CD4-positive, alpha-beta T cell (primary cell): ENCODE measurements around the gene RASAL2. TPM values are rescaled to one million over a fixed set of nuclear protein-coding genes. Genes with fewer than 3 reads are reported as not detected.

Experiments used
- ATAC-seq: fragments of 200-7000 bp; cut with Tn5 transposase; one replicate; pipeline ENCODE4 v1.10.0; 2022; ENCODE audit warnings: mild to moderate bottlenecking; ENCODE audit not compliant: poor library complexity
- CTCF ChIA-PET: fragments of 350-600 bp; sonication (Branson Sonifier 250); formaldehyde crosslinking; loops from one replicate; lab custom pipeline; 2021; ENCODE audit warnings: antibody characterized with exemption, inconsistent platforms; lab: Charles Lee
- POLR2A ChIA-PET: fragments of 350-600 bp; sonication (Branson Sonifier 250); formaldehyde crosslinking; loops from one replicate; lab custom pipeline; 2021; ENCODE audit warnings: antibody characterized with exemption, inconsistent platforms; lab: Charles Lee
- DNase-seq, 14 experiments: peaks; one replicate each; pipeline ENCODE4 v3.0.0-alpha.2; 2013 to 2020; ENCODE audit warnings: mixed read lengths in 2 of 14
- H3K27ac ChIP-seq, 2 donors: one replicate each; pipeline versions ENCODE4 v1.5.1 to v1.7.0; 2013; ENCODE audit warnings: low read length in 2 of 2, low read depth in 1 of 2, mild to moderate bottlenecking in 1 of 2
- H3K27me3 ChIP-seq, 2 experiments: 1 replicate in 1 of 2; 2 replicates in 1 of 2; pipeline versions ENCODE4 v1.6.1 to v1.7.0; 2013; ENCODE audit warnings: low read length in 2 of 2, control low read depth in 1 of 2, mild to moderate bottlenecking in 1 of 2, moderate library complexity in 1 of 2; ENCODE audit not compliant: insufficient read depth in 2 of 2, control insufficient read depth in 1 of 2
- H3K36me3 ChIP-seq: one replicate; pipeline ENCODE4 v1.6.1; 2013; ENCODE audit warnings: low read length, control low read depth; ENCODE audit not compliant: insufficient read depth
- H3K4me1 ChIP-seq: one replicate; pipeline ENCODE4 v1.6.1; 2013; ENCODE audit warnings: low read length, control low read depth; ENCODE audit not compliant: insufficient read depth
- H3K4me3 ChIP-seq: one replicate; pipeline ENCODE4 v1.5.1; 2013; ENCODE audit warnings: mild to moderate bottlenecking, low read length, moderate library complexity
- H3K9me3 ChIP-seq, 2 experiments: 1 replicate in 1 of 2; 2 replicates in 1 of 2; pipeline versions ENCODE4 v1.6.1 to v1.7.0; 2013; ENCODE audit warnings: low read length in 2 of 2, mild to moderate bottlenecking in 2 of 2, control low read depth in 1 of 2, moderate library complexity in 1 of 2; ENCODE audit not compliant: control insufficient read depth in 1 of 2, insufficient read depth in 1 of 2
- H3K27ac Mint-ChIP-seq: one replicate; pipeline ENCODE4 v1.8.0; 2020; ENCODE audit warnings: mixed read lengths
- H3K27me3 Mint-ChIP-seq: one replicate; pipeline ENCODE4 v1.8.0; 2021; ENCODE audit warnings: mixed read lengths
- H3K36me3 Mint-ChIP-seq: one replicate; pipeline ENCODE4 v1.8.0; 2021; ENCODE audit warnings: low read depth, mixed read lengths
- H3K4me1 Mint-ChIP-seq: one replicate; pipeline ENCODE4 v1.8.0; 2021; ENCODE audit warnings: low read depth, mixed read lengths
- H3K4me3 Mint-ChIP-seq: one replicate; pipeline ENCODE4 v1.8.0; 2020; ENCODE audit warnings: mild to moderate bottlenecking, mixed read lengths
- H3K9me3 Mint-ChIP-seq: one replicate; pipeline ENCODE4 v1.8.0; 2020; ENCODE audit warnings: mixed read lengths
- intact Hi-C, 2 experiments: fragments of 100-400 bp; cut with DNase I in 1 of 2; cut with micrococcal nuclease in 1 of 2; formaldehyde crosslinking; loops; one replicate each; pipeline versions ENCODE4 v1.15.1 to v1.9.0; 2023 to 2025; cut with DNase I, micrococcal nuclease
- total RNA-seq, 174 experiments: library from RNA in 2 of 174; stranded (reverse) in 2 of 174; gene quantifications; one replicate each; pipeline ENCODE4 v1.2.3 and lab custom pipeline; 2021 to 2026
- TF ChIP-seq, protein P1 (sequence below): fragments of 200-600 bp; IDR thresholded peaks from one replicate; pipeline ENCODE4 v1.8.0; 2022; ENCODE audit warnings: antibody characterized with exemption, mild to moderate bottlenecking

Gene RASAL2
- total RNA-seq, 2 experiments from 2014 or later: 0.03 TPM; not detected in 1

GRCh38 chr1:178165196-178165595, 71.3 kb downstream of the RASAL2 start:
- no peaks in the 10 kb centered on the region for H3K9me3 ChIP-seq
- H3K36me3 ChIP-seq: no peaks in the 10 kb centered on the region
- H3K4me3 ChIP-seq: no peak overlapping the region
- H3K27ac Mint-ChIP-seq: no peak overlapping the region
- CTCF ChIA-PET: no interaction called here
- H3K4me1 Mint-ChIP-seq: no peaks in the 10 kb centered on the region
- no peaks in the 10 kb centered on the region for H3K36me3 Mint-ChIP-seq
- no peaks in the 10 kb centered on the region for H3K4me1 ChIP-seq
- no peaks in the 10 kb centered on the region for H3K9me3 Mint-ChIP-seq
- intact Hi-C loops: no loop called here
- H3K27me3 Mint-ChIP-seq: no peaks in the 10 kb centered on the region
- H3K27ac ChIP-seq: no peak overlapping the region
- no peak overlapping the region for H3K4me3 Mint-ChIP-seq
- TF ChIP-seq, protein P1, sequence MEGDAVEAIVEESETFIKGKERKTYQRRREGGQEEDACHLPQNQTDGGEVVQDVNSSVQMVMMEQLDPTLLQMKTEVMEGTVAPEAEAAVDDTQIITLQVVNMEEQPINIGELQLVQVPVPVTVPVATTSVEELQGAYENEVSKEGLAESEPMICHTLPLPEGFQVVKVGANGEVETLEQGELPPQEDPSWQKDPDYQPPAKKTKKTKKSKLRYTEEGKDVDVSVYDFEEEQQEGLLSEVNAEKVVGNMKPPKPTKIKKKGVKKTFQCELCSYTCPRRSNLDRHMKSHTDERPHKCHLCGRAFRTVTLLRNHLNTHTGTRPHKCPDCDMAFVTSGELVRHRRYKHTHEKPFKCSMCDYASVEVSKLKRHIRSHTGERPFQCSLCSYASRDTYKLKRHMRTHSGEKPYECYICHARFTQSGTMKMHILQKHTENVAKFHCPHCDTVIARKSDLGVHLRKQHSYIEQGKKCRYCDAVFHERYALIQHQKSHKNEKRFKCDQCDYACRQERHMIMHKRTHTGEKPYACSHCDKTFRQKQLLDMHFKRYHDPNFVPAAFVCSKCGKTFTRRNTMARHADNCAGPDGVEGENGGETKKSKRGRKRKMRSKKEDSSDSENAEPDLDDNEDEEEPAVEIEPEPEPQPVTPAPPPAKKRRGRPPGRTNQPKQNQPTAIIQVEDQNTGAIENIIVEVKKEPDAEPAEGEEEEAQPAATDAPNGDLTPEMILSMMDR: no peak
- no peaks in the 10 kb centered on the region for H3K27me3 ChIP-seq
- POLR2A ChIA-PET: no interaction called here
- no peak for ATAC-seq
- no peak for DNase-seq

DNA sequence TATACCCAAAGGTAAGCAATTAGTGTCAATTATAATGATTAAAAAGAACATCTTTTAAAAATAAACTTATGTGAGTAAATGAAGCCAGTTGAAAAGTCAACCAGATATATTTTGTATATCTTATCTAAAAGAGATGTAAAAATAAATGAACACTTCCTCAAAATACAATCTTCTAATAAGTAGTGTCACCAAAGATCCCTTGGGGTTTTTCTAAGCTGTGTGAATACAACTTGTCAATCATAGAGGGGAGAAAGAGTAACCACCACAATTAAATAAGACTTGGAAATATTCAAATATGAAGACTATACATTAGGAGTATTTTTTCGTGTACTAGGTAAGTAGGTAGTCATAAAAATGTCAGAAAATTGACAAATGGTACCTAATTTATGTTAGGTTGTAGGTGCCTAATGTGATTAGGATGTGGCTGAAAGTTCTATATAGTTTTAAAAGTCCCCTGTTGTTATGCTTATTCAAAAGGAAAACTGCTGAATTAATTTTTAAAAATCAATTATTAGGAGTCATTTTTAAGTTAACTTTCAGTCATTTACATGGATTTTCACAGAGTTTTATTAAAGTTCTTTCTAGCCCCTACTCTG, 72.6 kb downstream of the RASAL2 start:
- H3K27ac Mint-ChIP-seq: no peak overlapping the region
- H3K4me3 Mint-ChIP-seq: no peak overlapping the region
- H3K9me3 ChIP-seq: no peaks in the 10 kb centered on the region

GRCh38 chr1:178168536-178168935, 74.6 kb downstream of the RASAL2 start:
- no peaks in the 10 kb centered on the region for H3K4me1 Mint-ChIP-seq
- POLR2A ChIA-PET: no interaction called here

More for the DNA sequence above, 72.6 kb downstream of the RASAL2 start:
- H3K36me3 ChIP-seq: no peaks in the 10 kb centered on the region
- no peak for ATAC-seq
- no peak for DNase-seq
- intact Hi-C loops: no loop called here
- ChIA-PET POLR2A (no interaction called here), CTCF (no interaction called here)
- Mint-ChIP-seq H3K4me1 (no peaks in the 10 kb centered on the region), H3K36me3 (no peaks in the 10 kb centered on the region), H3K27me3 (no peaks in the 10 kb centered on the region), H3K9me3 (no peaks in the 10 kb centered on the region)
- H3K4me3 ChIP-seq: no peak overlapping the region
- H3K27me3 ChIP-seq: no peaks in the 10 kb centered on the region
- H3K27ac ChIP-seq: no peak overlapping the region
- no peaks in the 10 kb centered on the region for H3K4me1 ChIP-seq
- TF ChIP-seq, protein P1: no peak

More at GRCh38 chr1:178168536-178168935, 74.6 kb downstream of the RASAL2 start:
- H3K4me3 ChIP-seq: no peak overlapping the region
- TF ChIP-seq, protein P1: no peak
- H3K27ac Mint-ChIP-seq: no peak overlapping the region
- no peaks in the 10 kb centered on the region for H3K4me1 ChIP-seq
- no peaks in the 10 kb centered on the region for H3K9me3 Mint-ChIP-seq
- intact Hi-C loops: no loop called here
- H3K27me3 ChIP-seq: no peaks in the 10 kb centered on the region
- no peaks in the 10 kb centered on the region for H3K27me3 Mint-ChIP-seq
- H3K36me3 ChIP-seq: no peaks in the 10 kb centered on the region
- no peak for DNase-seq
- CTCF ChIA-PET: no interaction called here
- no peak overlapping the region for H3K4me3 Mint-ChIP-seq
- H3K36me3 Mint-ChIP-seq: no peaks in the 10 kb centered on the region
- no peak overlapping the region for H3K27ac ChIP-seq
- H3K9me3 ChIP-seq: no peaks in the 10 kb centered on the region
- no peak for ATAC-seq
